HG02870 (cell line): Measurements from ENCODE around the gene CFB.
"Not testable (repeated sequence)": the region's sequence is repeated elsewhere in the genome, so short reads cannot be mapped to it uniquely, and the experiment has no call there.

Experiments
- ATAC-seq: cut with Tn5 transposase; IDR thresholded peaks from one replicate; pipeline ENCODE4 v1.9.1; 2021; ENCODE audit warnings: mild to moderate bottlenecking, moderate library complexity; ENCODE audit not compliant: unreplicated experiment

Gene CFB

GRCh38 chr6:31945507-31946369 lies at the start of gene CFB:
Gene CFB (plus strand): TSS chr6:31946095. CDS start chr6:31946222, 127 bp downstream.
- no peak for ATAC-seq

- no peak for ATAC-seq
These were observed 49.4 kb upstream of the CFB start for GRCh38 chr6:31896493-31896855.

DNA sequence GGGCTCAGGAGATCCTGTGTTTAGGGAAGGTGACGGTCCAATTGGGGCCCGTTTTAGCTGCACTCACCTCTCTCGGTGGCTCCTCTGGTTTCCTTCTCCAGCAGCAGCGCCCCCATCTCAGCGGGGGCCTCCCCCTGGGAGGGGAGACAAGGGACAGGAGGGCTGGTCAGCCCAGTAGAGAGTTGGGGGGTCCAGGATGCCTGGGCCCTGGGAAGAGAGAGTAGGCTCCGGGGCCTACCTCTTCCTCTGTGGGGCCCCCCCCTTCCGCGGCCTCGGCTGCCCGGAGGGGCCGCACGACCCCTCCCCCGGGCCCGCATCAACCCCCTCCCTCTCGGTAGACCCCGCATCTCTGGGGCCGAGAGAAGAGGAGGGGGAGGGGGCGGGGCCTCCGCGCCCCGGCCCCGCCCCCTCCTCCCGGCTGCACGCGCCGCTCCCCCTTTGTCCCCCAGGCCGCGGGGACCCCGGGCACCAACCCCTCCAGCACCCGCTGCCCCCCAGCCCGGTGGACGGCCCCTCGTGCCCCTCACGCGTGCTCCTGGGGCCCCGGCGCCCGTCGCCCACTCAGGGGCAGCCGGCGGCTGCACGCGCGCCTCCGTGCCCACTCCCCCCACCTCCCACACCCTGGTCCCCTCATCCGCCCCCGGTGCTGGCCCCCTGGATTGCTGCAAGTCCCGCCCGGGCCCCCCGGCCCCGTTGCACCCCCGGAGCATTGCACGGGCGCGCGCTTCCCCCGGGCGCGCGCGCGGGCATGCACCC lies 48.9 kb upstream of the CFB start:
- no peak for ATAC-seq

DNA sequence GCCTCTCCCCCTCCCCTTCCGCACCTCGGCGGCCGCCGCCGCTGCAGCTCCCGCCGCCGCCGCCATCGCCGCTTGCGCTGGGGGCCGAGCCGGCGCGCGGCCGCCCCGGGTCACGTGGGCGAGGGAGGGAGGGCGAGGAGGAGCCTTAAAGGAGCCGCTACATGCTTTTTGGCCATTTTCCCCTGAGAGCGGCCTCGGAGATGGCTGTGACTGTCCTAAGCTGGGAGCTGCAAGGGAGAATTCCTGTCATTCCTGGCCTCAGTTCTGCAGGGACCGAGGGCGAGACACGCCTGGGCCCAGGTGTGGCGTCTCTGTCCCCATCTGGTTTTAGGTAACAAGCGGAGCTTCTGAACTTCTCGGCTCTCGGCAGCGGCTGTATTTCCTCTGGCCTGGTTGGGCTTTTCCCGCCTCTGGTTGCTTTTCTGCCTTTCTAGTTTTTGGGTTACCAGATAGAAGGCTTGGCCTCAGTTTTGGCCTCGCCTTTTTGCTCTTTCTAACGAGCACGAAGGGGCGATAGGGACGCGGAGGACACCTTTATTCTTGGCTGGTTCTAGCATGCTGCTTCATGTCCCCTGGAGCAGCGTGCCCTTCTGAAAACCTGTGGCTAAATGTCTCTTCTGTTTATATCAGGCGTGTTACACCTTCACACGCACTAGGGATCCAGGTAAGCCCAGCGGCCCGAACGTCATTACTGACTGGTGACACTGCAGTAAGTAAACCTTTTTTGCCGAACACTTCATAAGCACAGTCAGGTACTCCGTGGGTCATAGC lies 48.1 kb upstream of the CFB start, which contains the start of gene EHMT2:
TSS of gene EHMT2 (minus strand) at position 87 of the 771 bp plus-strand sequence. CDS start at position 66, 21 bp downstream.
- peak; percentile 38 for ATAC-seq

- no peak for ATAC-seq
These were observed 47.4 kb upstream of the CFB start for GRCh38 chr6:31898383-31899011.

DNA sequence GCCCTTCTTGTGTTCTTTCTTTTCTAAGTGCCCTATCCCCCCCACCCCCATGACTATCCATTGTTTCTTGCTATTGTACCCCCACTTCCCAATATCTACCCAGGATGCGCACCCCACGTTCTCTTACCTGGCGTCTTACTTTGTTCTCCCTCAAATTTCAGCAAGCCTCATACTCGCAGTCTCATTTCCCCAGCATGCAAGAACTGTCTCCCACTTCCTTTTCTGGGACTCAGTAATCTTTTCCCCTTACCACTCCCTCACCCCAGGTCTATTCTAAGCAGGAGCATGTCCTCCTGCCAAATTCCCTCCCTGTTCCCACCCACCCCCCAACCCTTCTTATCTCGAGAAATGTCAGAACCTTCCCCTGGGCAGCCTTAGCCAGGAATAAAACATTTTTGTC lies 46.7 kb upstream of the CFB start:
- ATAC-seq: no peak

- ATAC-seq: no peak
These were observed 45.8 kb upstream of the CFB start for GRCh38 chr6:31899882-31900722.

DNA sequence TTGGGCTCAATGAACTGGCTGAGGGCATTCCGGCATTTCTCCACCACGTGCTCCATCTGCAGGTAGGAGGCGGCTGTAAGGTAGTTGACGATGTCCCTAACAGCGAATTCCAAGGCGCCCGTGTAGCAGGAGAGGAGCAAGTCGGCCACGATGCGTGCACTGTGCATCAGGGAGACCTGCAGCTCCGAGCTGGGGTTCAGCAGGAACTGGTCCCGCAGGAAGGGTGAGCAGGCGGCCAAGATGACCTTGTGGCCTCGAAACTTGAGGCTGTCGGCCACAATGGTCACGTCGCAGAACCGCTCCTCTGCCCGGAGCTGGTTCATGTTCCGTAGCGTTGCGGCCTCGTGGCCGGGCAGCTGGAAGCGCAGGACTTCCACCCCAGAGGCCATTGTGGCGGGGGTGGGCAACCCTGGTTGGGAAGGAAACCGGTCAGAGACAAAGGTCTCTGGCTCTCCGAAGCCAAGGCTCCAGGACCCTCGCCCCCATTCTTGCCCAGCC lies 44.9 kb upstream of the CFB start:
- no peak for ATAC-seq

DNA sequence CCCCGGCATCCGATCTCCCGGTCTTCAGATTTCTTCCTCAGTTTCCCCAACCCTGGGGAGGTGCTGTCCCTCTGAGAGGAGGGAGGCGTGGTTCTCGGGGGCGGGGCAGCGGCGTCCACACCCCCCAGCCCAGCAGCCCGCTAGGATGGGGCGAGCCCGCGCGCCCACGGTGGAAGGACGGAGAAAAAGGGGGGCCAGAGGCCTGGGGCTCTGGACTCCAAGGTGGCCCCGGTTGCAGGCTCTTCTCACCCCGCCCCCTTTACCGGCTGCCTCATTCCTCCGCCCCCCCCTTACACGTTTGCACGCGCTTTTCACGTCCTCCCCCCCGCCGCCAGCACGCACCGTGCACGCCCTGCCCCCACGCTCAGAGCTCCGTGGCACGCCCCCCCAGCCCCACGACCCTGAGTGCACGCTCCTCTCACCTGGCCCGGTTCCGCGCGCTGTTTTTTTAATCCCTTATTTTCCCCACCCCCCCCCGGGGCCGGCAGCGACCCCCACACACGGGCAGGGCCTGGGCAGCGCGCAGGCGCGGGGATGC lies 44.4 kb upstream of the CFB start:
- ATAC-seq: no peak

DNA sequence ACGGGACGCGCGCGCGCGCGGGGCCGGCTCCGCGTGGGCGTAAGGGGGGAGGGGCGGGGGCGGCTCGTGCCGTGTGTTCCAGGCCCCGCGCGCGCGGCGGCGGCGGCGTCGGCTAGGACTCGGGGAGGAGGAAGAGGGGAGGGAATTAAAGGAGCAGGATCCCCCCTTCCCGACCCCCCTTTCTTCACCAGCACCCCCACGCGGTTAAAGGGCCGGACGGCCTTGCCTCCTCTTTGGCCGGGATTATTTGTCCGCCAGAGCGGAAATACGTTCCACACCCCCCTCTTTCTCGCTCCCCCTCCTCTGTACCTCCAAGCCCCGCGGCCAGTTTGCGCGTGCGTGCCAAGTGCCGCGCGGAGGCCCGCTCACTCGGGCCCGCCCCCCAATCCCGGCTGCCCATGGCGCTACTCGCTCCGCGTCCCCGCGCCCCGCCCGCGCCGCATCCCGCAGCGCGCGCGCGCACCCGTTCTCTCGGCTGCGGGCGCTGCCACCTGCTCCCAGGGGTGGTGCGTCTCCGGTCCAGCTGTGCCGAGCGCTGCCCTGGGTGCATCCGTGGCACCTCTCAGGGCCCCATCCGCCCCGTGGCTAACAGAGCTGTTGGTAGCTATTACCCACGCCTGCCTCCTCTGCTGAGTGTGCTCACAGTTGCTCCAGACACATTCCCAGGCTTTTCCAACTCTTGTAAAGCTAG lies 43.8 kb upstream of the CFB start, which contains the start of gene ZBTB12:
TSS of gene ZBTB12 (minus strand) at position 134 of the 691 bp plus-strand sequence. CDS start 781 bp downstream, outside the sequence.
- ATAC-seq: peak; percentile 51

- ATAC-seq: no peak
These were observed 41.9 kb upstream of the CFB start for GRCh38 chr6:31903957-31904356.

DNA sequence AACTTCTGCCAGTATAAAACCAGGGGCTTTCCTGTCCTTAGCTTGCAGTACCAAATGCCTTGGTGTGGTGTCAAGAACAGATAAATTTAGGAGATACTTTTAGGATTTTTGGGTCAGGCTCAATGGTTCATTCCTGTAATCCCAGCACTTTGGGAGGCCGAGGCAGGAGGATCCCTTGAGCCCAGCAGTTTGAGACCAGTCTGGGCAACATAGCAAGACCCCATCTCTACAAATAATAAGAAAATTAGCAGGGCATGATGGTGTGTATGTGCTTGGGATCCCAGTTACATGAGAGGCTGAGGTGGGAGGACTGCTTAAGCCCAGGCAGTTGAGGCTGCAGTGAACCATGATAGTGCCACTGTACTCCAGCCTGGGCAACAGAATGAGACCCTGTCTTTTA lies 40.9 kb upstream of the CFB start:
- ATAC-seq: no peak

GRCh38 chr6:31906122-31906521 lies 39.8 kb upstream of the CFB start:
- ATAC-seq: no peak

DNA sequence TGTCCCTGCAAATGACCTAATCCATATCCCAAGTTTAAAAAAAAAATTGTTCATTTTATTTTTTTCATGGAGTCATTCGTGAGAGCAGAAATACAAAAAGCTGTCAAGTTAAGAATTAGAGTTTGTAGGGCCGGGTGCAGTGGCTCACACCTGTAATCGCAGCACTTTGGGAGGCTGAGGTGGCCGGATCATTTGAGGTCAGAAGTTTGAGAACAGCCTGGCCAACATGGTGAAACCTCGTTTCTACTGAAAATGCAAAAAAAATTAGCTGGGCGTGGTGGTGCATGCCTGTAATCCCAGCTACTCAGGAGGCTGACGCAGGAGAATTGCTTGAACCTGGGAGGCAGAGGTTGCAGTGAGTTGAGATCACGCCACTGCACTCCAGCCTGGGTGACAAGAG lies 39.2 kb upstream of the CFB start:
- not testable (repeated sequence) for ATAC-seq

GRCh38 chr6:31907158-31907813 lies 38.6 kb upstream of the CFB start:
- ATAC-seq: no peak

GRCh38 chr6:31908255-31908654 lies 37.6 kb upstream of the CFB start:
- ATAC-seq: not testable (repeated sequence)

DNA sequence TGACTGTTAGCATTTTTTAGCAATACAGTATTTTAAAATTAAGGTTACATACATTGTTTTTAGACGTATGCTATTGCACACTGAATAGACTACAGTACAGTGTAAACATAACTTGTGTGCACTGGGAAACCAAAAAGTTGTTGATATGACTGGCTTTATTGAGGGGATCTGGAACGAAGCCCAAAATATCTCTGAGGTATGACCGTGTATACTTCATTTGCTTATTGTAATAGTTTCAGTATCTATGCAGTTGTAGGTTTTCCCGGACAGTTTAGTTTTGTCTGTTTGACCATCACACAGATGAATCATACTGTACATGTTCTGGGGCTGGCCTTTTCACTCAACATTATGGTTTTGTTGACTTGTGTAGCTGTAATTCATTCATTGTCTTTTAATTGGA lies 37.1 kb upstream of the CFB start:
- peak; percentile 81 for ATAC-seq

DNA sequence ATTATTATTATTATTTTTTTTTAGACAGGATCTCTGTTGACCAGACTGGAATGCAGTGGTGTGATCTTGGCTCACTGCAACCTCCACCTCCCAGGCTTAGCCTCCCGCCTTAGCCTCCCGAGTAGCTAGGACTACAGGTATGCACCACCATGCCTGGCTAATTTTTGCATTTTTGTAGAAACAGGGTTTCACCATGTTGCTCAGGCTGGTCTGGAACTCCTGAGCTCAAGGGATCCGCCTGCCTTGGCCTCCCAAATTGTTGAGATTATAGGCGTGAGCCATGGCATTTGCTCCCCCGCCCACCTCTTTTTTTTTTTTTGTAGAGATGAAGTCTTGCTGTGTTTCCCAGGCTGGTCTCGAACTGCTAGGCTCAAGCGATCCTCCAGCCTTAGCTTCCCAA lies 36.6 kb upstream of the CFB start:
- ATAC-seq: not testable (repeated sequence)
